T-cell (primary cell): ENCODE results near the gene TMEM145. TPM values are rescaled to one million over a fixed set of nuclear protein-coding genes. Genes with fewer than 3 reads are reported as not detected.

ENCODE experiments used
- ATAC-seq, 4 experiments: fragments of 200-7000 bp in 3 of 4; fragments of 150-1000 bp in 1 of 4; cut with Tn5 transposase; replicated peaks in 1 of 4; 1 replicate in 3 of 4; 2 replicates in 1 of 4; pipeline ENCODE4 v1.10.0; 2021; ENCODE audit warnings: moderate library complexity in 3 of 4, mild to moderate bottlenecking in 2 of 4, moderate number of reproducible peaks in 1 of 4
- CTCF ChIA-PET, 2 donors: fragments of 300-600 bp; sonication (Branson Sonifier 250); formaldehyde crosslinking; loops; one replicate each; lab custom pipeline; 2022; ENCODE audit warnings: antibody characterized with exemption in 2 of 2; lab: Charles Lee
- POLR2A ChIA-PET, 2 donors: fragments of 300-600 bp; sonication (Branson Sonifier 250); formaldehyde crosslinking; loops; one replicate each; lab custom pipeline; 2022; ENCODE audit warnings: antibody characterized with exemption in 2 of 2; lab: Charles Lee
- DNase-seq, 35 experiments: peaks; one replicate each; pipeline versions ENCODE4 v3.0.0 to v3.0.0-alpha.2; 2013 to 2023
- H3K27ac ChIP-seq: one replicate; pipeline ENCODE4 v1.5.1; 2013; ENCODE audit warnings: low read length
- H3K27me3 ChIP-seq, 2 experiments: replicated peaks in 1 of 2; 1 replicate in 1 of 2; 2 replicates in 1 of 2; pipeline versions ENCODE4 v1.6.1 to v1.7.0; 2013; ENCODE audit warnings: low read length in 1 of 2, mixed read lengths in 1 of 2; ENCODE audit not compliant: control insufficient read depth in 2 of 2, insufficient read depth in 2 of 2; ENCODE audit errors: extremely low read depth in 1 of 2
- H3K36me3 ChIP-seq, 2 donors: 1 replicate in 1 of 2; 2 replicates in 1 of 2; pipeline versions ENCODE4 v1.6.1 to v1.7.0; 2013; ENCODE audit warnings: low read length in 1 of 2; ENCODE audit not compliant: control insufficient read depth in 2 of 2, insufficient read depth in 1 of 2; ENCODE audit errors: extremely low read depth in 1 of 2
- H3K4me1 ChIP-seq, 2 experiments: 1 replicate in 1 of 2; 2 replicates in 1 of 2; pipeline versions ENCODE4 v1.6.1 to v1.7.0; 2013; ENCODE audit warnings: low read length in 2 of 2, mixed read lengths in 1 of 2; ENCODE audit not compliant: insufficient read depth in 2 of 2, control insufficient read depth in 1 of 2; ENCODE audit errors: extremely low read depth in 1 of 2
- H3K4me3 ChIP-seq, 2 donors: 1 replicate in 1 of 2; 2 replicates in 1 of 2; pipeline versions ENCODE4 v1.5.1 to v1.7.0; 2013; ENCODE audit warnings: mild to moderate bottlenecking in 2 of 2, low read length in 1 of 2, moderate library complexity in 1 of 2; ENCODE audit not compliant: control insufficient read depth in 1 of 2; ENCODE audit errors: extremely low read depth in 1 of 2
- H3K9me3 ChIP-seq: 2 replicates; pipeline ENCODE4 v1.7.0; 2013
- H3K27ac Mint-ChIP-seq, 2 donors: one replicate each; pipeline ENCODE4 v1.8.0; 2020 to 2021; ENCODE audit warnings: mild to moderate bottlenecking in 2 of 2, mixed read lengths in 2 of 2
- H3K27me3 Mint-ChIP-seq, 2 donors: one replicate each; pipeline ENCODE4 v1.8.0; 2021 to 2022; ENCODE audit warnings: mixed read lengths in 2 of 2
- H3K36me3 Mint-ChIP-seq: one replicate; pipeline ENCODE4 v1.8.0; 2021; ENCODE audit warnings: mixed read lengths
- H3K4me1 Mint-ChIP-seq, 3 donors: one replicate each; pipeline ENCODE4 v1.8.0; 2020 to 2022; ENCODE audit warnings: mixed read lengths in 3 of 3, mild to moderate bottlenecking in 1 of 3
- H3K4me3 Mint-ChIP-seq, 3 donors: one replicate each; pipeline ENCODE4 v1.8.0; 2020 to 2022; ENCODE audit warnings: mild to moderate bottlenecking in 3 of 3, mixed read lengths in 3 of 3, moderate library complexity in 3 of 3
- H3K9me3 Mint-ChIP-seq, 3 donors: one replicate each; pipeline ENCODE4 v1.8.0; 2020 to 2022; ENCODE audit warnings: mixed read lengths in 3 of 3
- WGBS: methylation state at CpG from one replicate; pipeline ENCODE4 v1.1.5; 2013; ENCODE audit warnings: missing lambda C conversion rate; ENCODE audit not compliant: insufficient coverage; 5-methylcytosine and 5-hydroxymethylcytosine counted together
- total RNA-seq, 35 experiments: library from RNA in 6 of 35; stranded (reverse) in 6 of 35; fragments of 120-200 nt in 1 of 35; gene quantifications; one replicate each; pipeline versions ENCODE4 v1.2.1 to v1.2.4 and lab custom pipeline; 2013 to 2026

The TMEM145 gene
- total RNA-seq, 5 donors from 2014 or later (not counting 1 experiment from before 2014, with no cell fraction given) = not detected

DNA sequence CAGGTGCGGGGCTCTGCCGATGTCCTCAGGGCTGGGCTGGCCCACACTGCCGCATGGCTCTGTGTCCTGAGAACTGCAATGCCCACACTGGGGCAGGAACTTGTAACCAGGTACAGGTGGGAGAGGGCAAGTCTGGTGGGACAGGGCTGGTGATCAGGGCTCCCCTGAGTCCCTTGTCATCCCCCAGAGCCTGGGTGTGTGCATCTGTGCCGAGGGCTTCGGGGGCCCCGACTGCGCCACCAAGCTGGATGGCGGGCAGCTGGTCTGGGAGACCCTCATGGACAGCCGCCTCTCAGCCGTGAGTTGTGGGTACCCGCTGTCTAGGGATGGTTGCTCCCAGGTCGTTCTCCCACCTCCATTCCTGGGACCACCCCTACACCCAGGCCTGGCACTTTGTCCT is 42.8 kb downstream of the TMEM145 start:
- ATAC-seq (no peak), DNase-seq (no peak)
- 84% methylated on average over 4 of the region's 12 CpGs for WGBS
- peaks cover 0 to 5% of the 10 kb centered on the region in 2 donors for H3K36me3 ChIP-seq
- no peaks in the 10 kb centered on the region for H3K4me1 ChIP-seq
- no peaks in the 10 kb centered on the region for H3K4me1 Mint-ChIP-seq
- H3K4me3 ChIP-seq = no peak overlapping the region
- H3K27ac ChIP-seq = no peak overlapping the region
- no peaks in the 10 kb centered on the region for H3K9me3 ChIP-seq
- ChIA-PET CTCF (no interaction called here), POLR2A (no interaction called here)
- peaks cover 23% of the 10 kb centered on the region for H3K36me3 Mint-ChIP-seq
- H3K9me3 Mint-ChIP-seq = no peaks in the 10 kb centered on the region
- no peaks in the 10 kb centered on the region for H3K27me3 ChIP-seq
- no peak overlapping the region for H3K4me3 Mint-ChIP-seq
- no peaks in the 10 kb centered on the region for H3K27me3 Mint-ChIP-seq
- no peak overlapping the region for H3K27ac Mint-ChIP-seq

- Histone ChIP-seq H3K4me1 (no peaks in the 10 kb centered on the region), H3K4me3 (no peak overlapping the region), H3K27ac (no peak overlapping the region), H3K27me3 (no peaks in the 10 kb centered on the region), H3K36me3 (peaks cover 0 to 5% of the 10 kb centered on the region in 2 donors), H3K9me3 (no peaks in the 10 kb centered on the region)
- Mint-ChIP-seq H3K36me3 (peaks cover 26% of the 10 kb centered on the region), H3K9me3 (no peaks in the 10 kb centered on the region), H3K4me3 (no peak overlapping the region), H3K27me3 (no peaks in the 10 kb centered on the region), H3K27ac (no peak overlapping the region), H3K4me1 (no peaks in the 10 kb centered on the region)
- DNase-seq (no peak), ATAC-seq (no peak)
- WGBS = 96% methylated on average over 15 of the region's 15 CpGs
- CTCF ChIA-PET = interaction anchor here in 1 of 2 donors (0.5 kb wide), 1 partner anchor 9 kb away, joined by 3 read pairs; no protein-coding TSS in a partner anchor
- POLR2A ChIA-PET = no interaction called here
These were observed 43.6 kb downstream of the TMEM145 start for GRCh38 chr19:42356686-42357085.

DNA sequence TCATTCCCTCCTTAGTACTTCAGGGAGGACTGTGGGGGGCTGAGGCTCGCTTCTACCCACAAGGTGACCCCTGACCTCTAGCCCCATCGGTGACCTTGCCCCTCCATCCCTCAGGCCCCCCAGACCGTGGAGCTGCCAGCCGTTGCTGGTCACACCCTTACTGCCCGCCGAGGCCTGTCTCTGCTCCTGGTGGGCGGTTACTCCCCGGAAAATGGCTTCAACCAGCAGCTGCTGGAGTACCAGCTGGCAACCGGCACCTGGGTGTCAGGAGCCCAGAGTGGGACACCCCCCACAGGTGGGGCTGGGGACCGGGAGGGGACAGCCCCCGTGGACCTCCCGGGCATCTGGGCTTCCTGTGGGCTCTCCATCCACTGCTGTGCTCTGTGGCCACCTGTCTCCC is 44.2 kb downstream of the TMEM145 start:
- Histone ChIP-seq H3K9me3 (no peaks in the 10 kb centered on the region), H3K4me1 (no peaks in the 10 kb centered on the region), H3K27ac (no peak overlapping the region), H3K27me3 (no peaks in the 10 kb centered on the region), H3K4me3 (no peak overlapping the region), H3K36me3 (peaks cover 3 to 5% of the 10 kb centered on the region in 2 donors)
- Mint-ChIP-seq H3K4me3 (no peak overlapping the region), H3K27me3 (no peaks in the 10 kb centered on the region), H3K4me1 (no peaks in the 10 kb centered on the region), H3K9me3 (no peaks in the 10 kb centered on the region), H3K27ac (no peak overlapping the region), H3K36me3 (peaks cover 23% of the 10 kb centered on the region)
- ATAC-seq (no peak), DNase-seq (no peak)
- ChIA-PET POLR2A (no interaction called here), CTCF (no interaction called here)
- WGBS = 90% methylated on average over 11 of the region's 12 CpGs

- Histone ChIP-seq H3K27me3 (no peaks in the 10 kb centered on the region), H3K9me3 (peaks cover 2% of the 10 kb centered on the region), H3K36me3 (peaks cover 7 to 12% of the 10 kb centered on the region in 2 donors), H3K4me1 (no peaks in the 10 kb centered on the region), H3K4me3 (no peak overlapping the region), H3K27ac (no peak overlapping the region)
- Mint-ChIP-seq H3K4me3 (no peak overlapping the region), H3K36me3 (peaks cover 27% of the 10 kb centered on the region), H3K27ac (no peak overlapping the region), H3K9me3 (no peaks in the 10 kb centered on the region), H3K4me1 (peaks cover 0 to 2% (median 0%) of the 10 kb centered on the region in 3 donors), H3K27me3 (no peaks in the 10 kb centered on the region)
- 94% methylated on average over 9 of the region's 16 CpGs for WGBS
- ATAC-seq = no peak
- ChIA-PET POLR2A (no interaction called here), CTCF (interaction anchor here in 1 of 2 donors (0.7 kb wide), 1 partner anchor 8 kb away, joined by 3 read pairs; no protein-coding TSS in a partner anchor)
- DNase-seq = no peak
These were observed 47.9 kb downstream of the TMEM145 start for GRCh38 chr19:42360787-42361544.

- no peak for ATAC-seq
- Histone ChIP-seq H3K4me1 (no peaks in the 10 kb centered on the region), H3K9me3 (peaks cover 2% of the 10 kb centered on the region), H3K36me3 (peaks cover 7 to 12% of the 10 kb centered on the region in 2 donors), H3K27me3 (no peaks in the 10 kb centered on the region), H3K4me3 (no peak overlapping the region), H3K27ac (no peak overlapping the region)
- peaks cover 0 to 2% (median 0%) of the 10 kb centered on the region in 3 donors for H3K4me1 Mint-ChIP-seq
- peaks cover 27% of the 10 kb centered on the region for H3K36me3 Mint-ChIP-seq
- H3K27ac Mint-ChIP-seq = no peak overlapping the region
- WGBS = 90% methylated on average over 7 of the region's 7 CpGs
- ChIA-PET POLR2A (no interaction called here), CTCF (no interaction called here)
- H3K4me3 Mint-ChIP-seq = no peak overlapping the region
- no peak for DNase-seq
- no peaks in the 10 kb centered on the region for H3K27me3 Mint-ChIP-seq
- no peaks in the 10 kb centered on the region for H3K9me3 Mint-ChIP-seq
These were observed 48.4 kb downstream of the TMEM145 start for GRCh38 chr19:42361545-42361910.

GRCh38 chr19:42362342-42362741 is 49.2 kb downstream of the TMEM145 start:
- ChIA-PET POLR2A (no interaction called here), CTCF (no interaction called here)
- ATAC-seq (no peak), DNase-seq (no peak)
- H3K27me3 Mint-ChIP-seq = no peaks in the 10 kb centered on the region
- H3K4me3 Mint-ChIP-seq = no peak overlapping the region
- H3K27ac Mint-ChIP-seq = no peak overlapping the region
- peaks cover 7% of the 10 kb centered on the region in 2 donors for H3K36me3 ChIP-seq
- 97% methylated on average over 14 of the region's 14 CpGs for WGBS
- no peak overlapping the region for H3K4me3 ChIP-seq
- H3K9me3 ChIP-seq = peaks cover 2% of the 10 kb centered on the region
- no peaks in the 10 kb centered on the region for H3K9me3 Mint-ChIP-seq
- no peak overlapping the region for H3K27ac ChIP-seq
- peaks cover 27% of the 10 kb centered on the region for H3K36me3 Mint-ChIP-seq
- H3K27me3 ChIP-seq = no peaks in the 10 kb centered on the region
- no peaks in the 10 kb centered on the region for H3K4me1 ChIP-seq
- peaks cover 0 to 2% (median 0%) of the 10 kb centered on the region in 3 donors for H3K4me1 Mint-ChIP-seq
